Choroid plexus epithelial cell (primary cell): ENCODE measurements around the gene LNX2.

Experiments used
- DNase-seq: peaks from one replicate; pipeline ENCODE4 v3.0.0-alpha.2; 2010; ENCODE audit warnings: low read depth
- H3K4me3 ChIP-seq: 2 replicates; pipeline ENCODE4 v1.5.1; 2011; ENCODE audit warnings: low read depth, mild to moderate bottlenecking, control low read depth, low read length, moderate library complexity
- TF ChIP-seq, protein P1 (sequence below): conservative IDR thresholded peaks from 2 replicates; pipeline ENCODE4 v1.5.1; 2011; ENCODE audit warnings: low read depth, mild to moderate bottlenecking, control low read depth, inconsistent platforms, low read length, moderate library complexity

LNX2 gene

DNA sequence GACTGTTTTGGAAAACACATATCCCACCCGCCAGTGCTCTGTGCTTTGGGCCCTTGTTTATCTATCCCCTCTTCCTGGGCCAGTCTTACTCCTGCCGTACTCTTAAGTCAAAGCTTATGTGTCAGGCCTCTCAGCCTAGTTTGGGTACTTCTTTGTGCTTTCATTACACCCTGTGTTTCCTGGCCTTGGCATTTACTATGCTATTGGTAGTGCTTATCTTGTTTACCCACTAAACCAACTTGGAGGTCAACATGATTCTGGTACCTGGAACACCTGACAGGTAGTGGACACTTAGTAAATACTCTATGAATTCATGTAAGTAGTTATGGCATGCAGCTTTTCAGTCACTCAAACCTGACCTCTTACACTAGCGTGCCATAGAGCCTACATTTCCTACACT lies 3.7 kb upstream of the LNX2 start:
- TF ChIP-seq, protein P1, sequence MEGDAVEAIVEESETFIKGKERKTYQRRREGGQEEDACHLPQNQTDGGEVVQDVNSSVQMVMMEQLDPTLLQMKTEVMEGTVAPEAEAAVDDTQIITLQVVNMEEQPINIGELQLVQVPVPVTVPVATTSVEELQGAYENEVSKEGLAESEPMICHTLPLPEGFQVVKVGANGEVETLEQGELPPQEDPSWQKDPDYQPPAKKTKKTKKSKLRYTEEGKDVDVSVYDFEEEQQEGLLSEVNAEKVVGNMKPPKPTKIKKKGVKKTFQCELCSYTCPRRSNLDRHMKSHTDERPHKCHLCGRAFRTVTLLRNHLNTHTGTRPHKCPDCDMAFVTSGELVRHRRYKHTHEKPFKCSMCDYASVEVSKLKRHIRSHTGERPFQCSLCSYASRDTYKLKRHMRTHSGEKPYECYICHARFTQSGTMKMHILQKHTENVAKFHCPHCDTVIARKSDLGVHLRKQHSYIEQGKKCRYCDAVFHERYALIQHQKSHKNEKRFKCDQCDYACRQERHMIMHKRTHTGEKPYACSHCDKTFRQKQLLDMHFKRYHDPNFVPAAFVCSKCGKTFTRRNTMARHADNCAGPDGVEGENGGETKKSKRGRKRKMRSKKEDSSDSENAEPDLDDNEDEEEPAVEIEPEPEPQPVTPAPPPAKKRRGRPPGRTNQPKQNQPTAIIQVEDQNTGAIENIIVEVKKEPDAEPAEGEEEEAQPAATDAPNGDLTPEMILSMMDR: no peak
- no peak overlapping the region for H3K4me3 ChIP-seq
- DNase-seq: no peak

DNA sequence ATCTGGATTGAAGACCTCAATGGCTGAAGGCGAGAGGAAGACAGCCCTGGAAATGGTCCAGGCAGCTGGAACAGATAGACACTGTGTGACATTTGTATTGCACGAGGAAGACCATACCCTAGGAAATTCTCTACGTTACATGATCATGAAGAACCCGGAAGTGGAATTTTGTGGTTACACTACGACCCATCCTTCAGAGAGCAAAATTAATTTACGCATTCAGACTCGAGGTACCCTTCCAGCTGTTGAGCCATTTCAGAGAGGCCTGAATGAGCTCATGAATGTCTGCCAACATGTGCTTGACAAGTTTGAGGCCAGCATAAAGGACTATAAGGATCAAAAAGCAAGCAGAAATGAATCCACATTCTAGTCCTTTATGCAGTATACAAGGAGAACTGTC lies 2.6 kb upstream of the LNX2 start:
- DNase-seq: no peak
- TF ChIP-seq, protein P1: no peak
- H3K4me3 ChIP-seq: no peak overlapping the region

- TF ChIP-seq, protein P1: peak; percentile 47
- peak overlapping the region; percentile 91 for H3K4me3 ChIP-seq
- peak; percentile 26 for DNase-seq
These were observed 1.9 kb upstream of the LNX2 start for GRCh38 chr13:27622102-27622820.

DNA sequence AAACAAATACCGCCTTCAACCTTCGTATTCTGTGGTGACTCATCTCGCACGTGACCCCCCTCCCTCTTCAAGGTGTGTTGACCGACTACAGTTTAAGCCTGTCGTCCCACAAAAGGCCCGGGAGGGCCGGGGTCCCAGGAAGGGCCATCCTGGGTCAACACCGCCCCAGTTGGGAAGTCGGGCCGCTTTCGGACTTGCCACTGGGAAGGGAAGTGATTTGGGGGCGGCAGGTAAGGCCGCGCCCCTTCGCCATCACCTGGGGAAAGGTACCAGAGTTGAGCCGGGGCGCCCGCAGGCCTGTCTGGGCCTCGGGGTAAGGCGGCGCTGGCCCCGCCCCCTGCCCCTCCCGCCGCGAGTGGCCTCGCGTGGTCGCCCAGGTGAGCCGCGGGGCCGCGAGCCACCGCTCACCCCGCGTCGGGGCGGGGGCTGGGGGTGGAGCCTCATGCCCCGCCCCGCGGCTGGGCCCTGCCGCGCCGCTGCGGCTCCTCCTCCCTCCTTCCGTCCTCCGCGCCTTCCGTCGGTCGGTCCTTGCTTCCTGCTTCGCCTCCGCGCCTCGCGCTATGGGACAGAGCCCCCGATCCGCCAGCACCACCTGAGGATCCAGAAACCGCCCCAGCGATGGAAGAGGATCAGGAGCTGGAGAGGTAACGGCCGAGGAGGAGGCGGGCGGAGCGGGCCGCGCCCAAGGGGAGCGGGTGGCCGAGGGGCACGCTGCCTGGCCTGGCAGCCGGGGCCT lies 1.2 kb upstream of the LNX2 start, which contains the start of gene POLR1D:
TSS of gene POLR1D (plus strand) at position 527 of the 736 bp plus-strand sequence. CDS start at position 619, 92 bp downstream.
- DNase-seq: peak; percentile 80
- H3K4me3 ChIP-seq: peak within 1 kb of the TSS; percentile 91
- TF ChIP-seq, protein P1: no peak

DNA sequence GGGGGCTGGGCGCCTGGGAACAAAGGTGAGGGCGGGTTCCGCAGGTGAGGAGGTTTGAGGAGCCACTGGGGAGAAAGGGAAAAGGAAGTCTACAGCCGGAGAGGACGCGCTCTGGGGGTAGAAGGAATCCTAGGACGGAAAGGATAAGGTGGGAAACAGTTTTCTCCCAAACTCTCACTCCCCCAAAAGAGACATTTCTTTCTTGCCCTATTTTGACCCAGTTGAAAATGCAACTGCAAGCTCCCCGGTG lies 712 bp upstream of the LNX2 start:
- peak overlapping the region; percentile 91 for H3K4me3 ChIP-seq
- DNase-seq: no peak
- TF ChIP-seq, protein P1: no peak

GRCh38 chr13:27619728-27620376 lies 477 bp downstream of the LNX2 start:
- TF ChIP-seq, protein P1: no peak
- peak; percentile 39 for DNase-seq
- H3K4me3 ChIP-seq: peak overlapping the region; percentile 91
